K562 (cell line): ENCODE results near the gene OR2Z1. TPM values are rescaled to one million over a fixed set of nuclear protein-coding genes. Genes with fewer than 3 reads are reported as not detected.
A peak's percentile ranks its signal among the peaks of the same experiment; 100 is the strongest.

Experiments
- C11orf30 ChIP-seq: fragments of 450-650 bp; IDR thresholded peaks from 2 replicates; pipeline ENCODE4 v1.6.1; 2016; ENCODE audit warnings: low read depth, mild to moderate bottlenecking
- E2F6 ChIP-seq, 2 experiments: IDR thresholded peaks; 2 replicates each; pipeline ENCODE4 v1.6.1; 2011; ENCODE audit warnings: borderline replicate concordance in 1 of 2, control low read depth in 1 of 2, low read depth in 1 of 2, low read length in 1 of 2, mild to moderate bottlenecking in 1 of 2, mixed read lengths in 1 of 2, moderate library complexity in 1 of 2; ENCODE audit not compliant: insufficient read depth in 1 of 2, insufficient read length in 1 of 2, poor library complexity in 1 of 2, severe bottlenecking in 1 of 2; ENCODE audit errors: extremely low read depth in 1 of 2
- NRF1 ChIP-seq, 2 experiments: fragments of 450-650 bp; IDR thresholded peaks in 1 of 2; conservative IDR thresholded peaks in 1 of 2; 2 replicates each; pipeline ENCODE4 v1.6.1; 2014; ENCODE audit warnings: mild to moderate bottlenecking in 2 of 2
- PRMT5 ChIP-seq: sonication (generic); formaldehyde crosslinking; IDR thresholded peaks from 2 replicates; pipeline ENCODE4 v1.5.0; 2020; ENCODE audit warnings: missing genetic modification reagents
- RCOR1 ChIP-seq, 2 experiments: IDR thresholded peaks; 2 replicates each; pipeline ENCODE4 v1.6.1; 2012; ENCODE audit warnings: low read depth in 2 of 2, low read length in 2 of 2, borderline replicate concordance in 1 of 2, improper control_type of control experiment in 1 of 2
- ZBTB12 ChIP-seq: fragments of 250-450 bp; sonication (Bioruptor Pico); IDR thresholded peaks from 2 replicates; pipeline ENCODE4 v1.4.0; 2020
- ZNF12 ChIP-seq: sonication (generic); formaldehyde crosslinking; IDR thresholded peaks from 2 replicates; pipeline ENCODE4 v1.4.0; 2020; ENCODE audit warnings: mild to moderate bottlenecking, missing genetic modification reagents
- ZNF316 ChIP-seq: fragments of 450-650 bp; IDR thresholded peaks from 2 replicates; pipeline ENCODE4 v1.6.1; 2016
- ZNF511 ChIP-seq: sonication (generic); formaldehyde crosslinking; IDR thresholded peaks from 2 replicates; pipeline ENCODE4 v1.8.0; 2022; ENCODE audit warnings: mild to moderate bottlenecking, missing genetic modification reagents
- ZNF655 ChIP-seq: fragments of 250-450 bp; sonication (Bioruptor Pico); IDR thresholded peaks from 2 replicates; pipeline ENCODE4 v1.5.0; 2021
- polyA plus RNA-seq, 8 experiments: library from polyadenylated mRNA; depleted of rRNA in 4 of 8; stranded (reverse) in 5 of 8; unstranded in 3 of 8; fragments of >200 nt; fragmentation: Nextera tagmentation in 2 of 8; fragmentation: Illumina TruSeq in 1 of 8; extraction: Ambion mirVana in 2 of 8; extraction: Trizol in 1 of 8; gene quantifications; 2 replicates each; pipeline versions ENCODE4 v1.2.1 to v1.2.3, GENCODE V29; 2011 to 2014; ENCODE audit warnings: inconsistent platforms in 1 of 8, missing spikeins in 1 of 8
- total RNA-seq, 7 experiments: library from RNA; depleted of rRNA in 6 of 7; stranded (reverse); fragments of >200 nt in 6 of 7; fragmentation: Illumina TruSeq in 2 of 7; extraction: Trizol in 2 of 7; gene quantifications; 2 replicates each; pipeline versions ENCODE4 v1.2.1 to v1.2.3, GENCODE V29; 2011 to 2021; ENCODE audit warnings: low replicate concordance in 1 of 7
- TF ChIP-seq, protein P1 (sequence below): sonication (generic); formaldehyde crosslinking; IDR thresholded peaks from 2 replicates; pipeline ENCODE4 v1.5.0; 2020; ENCODE audit warnings: missing genetic modification reagents
- TF ChIP-seq, protein P2 (sequence below), 2 experiments: fragments of 450-650 bp; formaldehyde crosslinking in 1 of 2; IDR thresholded peaks; 2 replicates each; pipeline versions ENCODE4 v1.4.0 to v1.6.1; 2014 to 2020; ENCODE audit warnings: mild to moderate bottlenecking in 2 of 2, borderline replicate concordance in 1 of 2, low read depth in 1 of 2

The OR2Z1 gene
- total and polyA plus RNA-seq, 9 of the 15 experiments (the other 6 are each of a cell fraction or from before 2014, with no cell fraction given), result 0.13 TPM; not detected in 8

GRCh38 chr19:8731428-8732169, 10.2 kb downstream of the OR2Z1 start (continued):
- TF ChIP-seq ZNF655 (no peak), PRMT5 (CRISPR knock-in tag) (peak; percentile 65; the same call in 1 of the 2 replicates), NRF1 (conservative IDR thresholded peaks at IDR 0.05 in 1 of 2, IDR thresholded peaks at IDR 0.05 in 1 of 2) (peak in 1 of 2 experiments; percentile 57; a peak in 2 of 4 replicates), ZNF511 (CRISPR knock-in tag) (peak; percentile 83; the same call in 1 of the 2 replicates), RCOR1 (IDR thresholded peaks at IDR 0.05; ENCODE audit: borderline replicate concordance in 1 of 2, low read depth in 2 of 2, low read length in 2 of 2) (no peak), ZNF12 (0 out of 2 replicates have a peak, but pooled peaks have one; percentile 51), ZNF316 (peak; percentile 36; the same call in 1 of the 2 replicates), E2F6 (IDR thresholded peaks at IDR 0.05; ENCODE audit: borderline replicate concordance in 1 of 2, extremely low read depth in 1 of 2, insufficient read depth in 1 of 2, insufficient read length in 1 of 2, low read depth in 1 of 2, low read length in 1 of 2, poor library complexity in 1 of 2, severe bottlenecking in 1 of 2) (peak in 1 of 2 experiments; percentile 64), C11orf30 (0 out of 2 replicates have a peak, but pooled peaks have one; percentile 28), ZBTB12 (CRISPR knock-in tag) (no peak)
- TF ChIP-seq, protein P1, sequence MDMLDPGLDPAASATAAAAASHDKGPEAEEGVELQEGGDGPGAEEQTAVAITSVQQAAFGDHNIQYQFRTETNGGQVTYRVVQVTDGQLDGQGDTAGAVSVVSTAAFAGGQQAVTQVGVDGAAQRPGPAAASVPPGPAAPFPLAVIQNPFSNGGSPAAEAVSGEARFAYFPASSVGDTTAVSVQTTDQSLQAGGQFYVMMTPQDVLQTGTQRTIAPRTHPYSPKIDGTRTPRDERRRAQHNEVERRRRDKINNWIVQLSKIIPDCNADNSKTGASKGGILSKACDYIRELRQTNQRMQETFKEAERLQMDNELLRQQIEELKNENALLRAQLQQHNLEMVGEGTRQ (CRISPR knock-in tag), result peak; percentile 39; the same call in 1 of the 2 replicates
- TF ChIP-seq, protein P2, sequence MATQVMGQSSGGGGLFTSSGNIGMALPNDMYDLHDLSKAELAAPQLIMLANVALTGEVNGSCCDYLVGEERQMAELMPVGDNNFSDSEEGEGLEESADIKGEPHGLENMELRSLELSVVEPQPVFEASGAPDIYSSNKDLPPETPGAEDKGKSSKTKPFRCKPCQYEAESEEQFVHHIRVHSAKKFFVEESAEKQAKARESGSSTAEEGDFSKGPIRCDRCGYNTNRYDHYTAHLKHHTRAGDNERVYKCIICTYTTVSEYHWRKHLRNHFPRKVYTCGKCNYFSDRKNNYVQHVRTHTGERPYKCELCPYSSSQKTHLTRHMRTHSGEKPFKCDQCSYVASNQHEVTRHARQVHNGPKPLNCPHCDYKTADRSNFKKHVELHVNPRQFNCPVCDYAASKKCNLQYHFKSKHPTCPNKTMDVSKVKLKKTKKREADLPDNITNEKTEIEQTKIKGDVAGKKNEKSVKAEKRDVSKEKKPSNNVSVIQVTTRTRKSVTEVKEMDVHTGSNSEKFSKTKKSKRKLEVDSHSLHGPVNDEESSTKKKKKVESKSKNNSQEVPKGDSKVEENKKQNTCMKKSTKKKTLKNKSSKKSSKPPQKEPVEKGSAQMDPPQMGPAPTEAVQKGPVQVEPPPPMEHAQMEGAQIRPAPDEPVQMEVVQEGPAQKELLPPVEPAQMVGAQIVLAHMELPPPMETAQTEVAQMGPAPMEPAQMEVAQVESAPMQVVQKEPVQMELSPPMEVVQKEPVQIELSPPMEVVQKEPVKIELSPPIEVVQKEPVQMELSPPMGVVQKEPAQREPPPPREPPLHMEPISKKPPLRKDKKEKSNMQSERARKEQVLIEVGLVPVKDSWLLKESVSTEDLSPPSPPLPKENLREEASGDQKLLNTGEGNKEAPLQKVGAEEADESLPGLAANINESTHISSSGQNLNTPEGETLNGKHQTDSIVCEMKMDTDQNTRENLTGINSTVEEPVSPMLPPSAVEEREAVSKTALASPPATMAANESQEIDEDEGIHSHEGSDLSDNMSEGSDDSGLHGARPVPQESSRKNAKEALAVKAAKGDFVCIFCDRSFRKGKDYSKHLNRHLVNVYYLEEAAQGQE (IDR thresholded peaks at IDR 0.05; ENCODE audit: borderline replicate concordance), result peak; percentile 98
- TF ChIP-seq, protein P2 (CRISPR knock-in tag; IDR thresholded peaks at IDR 0.05; ENCODE audit: low read depth), result peak; percentile 93
